Measurements from ENCODE around the gene KRTAP20-1. TPM values are rescaled to one million over a fixed set of nuclear protein-coding genes. Genes with fewer than 3 reads are reported as not detected.

KRTAP20-1 gene
- total and polyA plus RNA-seq, 10 donors = not detected

DNA sequence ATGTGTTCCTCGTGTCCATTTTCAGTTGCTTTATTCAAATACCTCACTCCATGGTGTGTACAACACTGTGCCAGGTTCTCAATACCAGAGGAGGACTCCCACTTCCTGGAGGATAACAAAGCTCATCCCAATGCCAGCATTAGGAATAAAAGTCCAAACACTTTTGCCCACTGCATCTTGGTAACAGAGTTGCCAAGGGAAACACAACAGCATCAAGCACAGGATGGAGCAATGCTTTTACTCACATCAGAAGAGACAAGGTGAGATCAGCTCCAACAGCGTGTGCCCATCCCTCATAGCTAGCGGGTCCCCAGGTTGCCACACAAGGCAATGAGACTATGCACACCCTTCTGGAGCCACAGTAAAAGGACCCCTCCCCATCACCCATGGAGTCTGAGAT lies 7.1 kb downstream of the KRTAP20-1 start:
- Histone ChIP-seq H3K4me3 (no peak overlapping the region), H3K27me3 (replicated peaks in 1 of 7) (no peaks in the 10 kb centered on the region), H3K9me3 (peaks cover 0 to 32% (median 10%) of the 10 kb centered on the region in 8 donors), H3K4me1 (no peaks in the 10 kb centered on the region), H3K27ac (no peak overlapping the region), H3K36me3 (no peaks in the 10 kb centered on the region)
- intact Hi-C loops (cut with DNase I; ENCODE audit: low total_unique reads) = no loop called here
- TF ChIP-seq, protein P1, sequence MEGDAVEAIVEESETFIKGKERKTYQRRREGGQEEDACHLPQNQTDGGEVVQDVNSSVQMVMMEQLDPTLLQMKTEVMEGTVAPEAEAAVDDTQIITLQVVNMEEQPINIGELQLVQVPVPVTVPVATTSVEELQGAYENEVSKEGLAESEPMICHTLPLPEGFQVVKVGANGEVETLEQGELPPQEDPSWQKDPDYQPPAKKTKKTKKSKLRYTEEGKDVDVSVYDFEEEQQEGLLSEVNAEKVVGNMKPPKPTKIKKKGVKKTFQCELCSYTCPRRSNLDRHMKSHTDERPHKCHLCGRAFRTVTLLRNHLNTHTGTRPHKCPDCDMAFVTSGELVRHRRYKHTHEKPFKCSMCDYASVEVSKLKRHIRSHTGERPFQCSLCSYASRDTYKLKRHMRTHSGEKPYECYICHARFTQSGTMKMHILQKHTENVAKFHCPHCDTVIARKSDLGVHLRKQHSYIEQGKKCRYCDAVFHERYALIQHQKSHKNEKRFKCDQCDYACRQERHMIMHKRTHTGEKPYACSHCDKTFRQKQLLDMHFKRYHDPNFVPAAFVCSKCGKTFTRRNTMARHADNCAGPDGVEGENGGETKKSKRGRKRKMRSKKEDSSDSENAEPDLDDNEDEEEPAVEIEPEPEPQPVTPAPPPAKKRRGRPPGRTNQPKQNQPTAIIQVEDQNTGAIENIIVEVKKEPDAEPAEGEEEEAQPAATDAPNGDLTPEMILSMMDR (IDR thresholded peaks at IDR 0.05 in 8 of 11, conservative IDR thresholded peaks at IDR 0.05 in 3 of 11) = no peak
- TF ChIP-seq POLR2A (IDR thresholded peaks at IDR 0.05) = no peak
- TF ChIP-seq POLR2AphosphoS5 (IDR thresholded peaks at IDR 0.05) = no peak
- no peak for DNase-seq
- WGBS, 5 donors = 73 to 93% (median 87%) methylated on average over 3 of the region's 3 CpGs

GRCh38 chr21:30625449-30626165 lies 9.4 kb downstream of the KRTAP20-1 start:
- intact Hi-C loops (cut with DNase I; ENCODE audit: low total_unique reads) = no loop called here
- 42 to 77% (median 62%) methylated on average over 3 to 4 of the region's 4 CpGs for WGBS, 5 donors

GRCh38 chr21:30628109-30628508 lies 11.9 kb downstream of the KRTAP20-1 start:
- H3K27me3 ChIP-seq (replicated peaks in 1 of 7) = no peaks in the 10 kb centered on the region
- DNase-seq = no peak
- intact Hi-C loops (cut with DNase I; ENCODE audit: low total_unique reads) = no loop called here
- TF ChIP-seq POLR2A (IDR thresholded peaks at IDR 0.05) = no peak
- TF ChIP-seq POLR2AphosphoS5 (IDR thresholded peaks at IDR 0.05) = no peak
- TF ChIP-seq, protein P1 (IDR thresholded peaks at IDR 0.05 in 8 of 11, conservative IDR thresholded peaks at IDR 0.05 in 3 of 11) = no peak
- no peaks in the 10 kb centered on the region for H3K4me1 ChIP-seq
- 74 to 87% (median 83%) methylated on average over 4 of the region's 4 CpGs for WGBS, 5 donors
- H3K27ac ChIP-seq = no peak overlapping the region
- H3K36me3 ChIP-seq = no peaks in the 10 kb centered on the region
- no peak overlapping the region for H3K4me3 ChIP-seq
- peaks cover 0 to 40% (median 10%) of the 10 kb centered on the region in 8 donors for H3K9me3 ChIP-seq

More at GRCh38 chr21:30625449-30626165, 9.4 kb downstream of the KRTAP20-1 start:
- no peak for DNase-seq
- no peaks in the 10 kb centered on the region for H3K27me3 ChIP-seq (replicated peaks in 1 of 7)
- TF ChIP-seq, protein P1 (IDR thresholded peaks at IDR 0.05 in 8 of 11, conservative IDR thresholded peaks at IDR 0.05 in 3 of 11) = no peak
- TF ChIP-seq POLR2AphosphoS5 (IDR thresholded peaks at IDR 0.05) (no peak), POLR2A (IDR thresholded peaks at IDR 0.05) (no peak)
- H3K27ac ChIP-seq = no peak overlapping the region
- no peak overlapping the region for H3K4me3 ChIP-seq
- H3K36me3 ChIP-seq = no peaks in the 10 kb centered on the region
- H3K4me1 ChIP-seq = no peaks in the 10 kb centered on the region
- H3K9me3 ChIP-seq = peaks cover 0 to 36% (median 10%) of the 10 kb centered on the region in 8 donors

- 36 to 75% (median 48%) methylated on average over 1 of the region's 1 CpG for WGBS, 5 donors
- TF ChIP-seq, protein P1 (IDR thresholded peaks at IDR 0.05 in 8 of 11, conservative IDR thresholded peaks at IDR 0.05 in 3 of 11) = no peak
- no peak for TF ChIP-seq POLR2A (IDR thresholded peaks at IDR 0.05)
- TF ChIP-seq POLR2AphosphoS5 (IDR thresholded peaks at IDR 0.05) = no peak
- Histone ChIP-seq H3K36me3 (no peaks in the 10 kb centered on the region), H3K4me3 (no peak overlapping the region), H3K27ac (no peak overlapping the region), H3K9me3 (peaks cover 0 to 30% (median 10%) of the 10 kb centered on the region in 8 donors), H3K27me3 (replicated peaks in 1 of 7) (no peaks in the 10 kb centered on the region), H3K4me1 (no peaks in the 10 kb centered on the region)
- DNase-seq = no peak
- intact Hi-C loops (cut with DNase I; ENCODE audit: low total_unique reads) = no loop called here
Observed at GRCh38 chr21:30629200-30629599, 13.0 kb downstream of the KRTAP20-1 start.

Measured in spleen (tissue), 11 donors.